Fibroblast of lung (primary cell): ENCODE data around the gene ATF4.

Experiments
- EZH2 ChIP-seq: IDR thresholded peaks from 2 replicates; pipeline ENCODE4 v1.5.1; 2012; ENCODE audit warnings: low read length, control low read depth, mild to moderate bottlenecking; ENCODE audit errors: missing control alignments
- TF ChIP-seq, protein P1 (sequence below), 2 donors: IDR thresholded peaks in 1 of 2; conservative IDR thresholded peaks in 1 of 2; 1 replicate in 1 of 2; 2 replicates in 1 of 2; pipeline ENCODE4 v1.5.1; 2011 to 2012; ENCODE audit warnings: low read length in 2 of 2, control low read depth in 1 of 2, inconsistent platforms in 1 of 2, low read depth in 1 of 2, mild to moderate bottlenecking in 1 of 2

DNA sequence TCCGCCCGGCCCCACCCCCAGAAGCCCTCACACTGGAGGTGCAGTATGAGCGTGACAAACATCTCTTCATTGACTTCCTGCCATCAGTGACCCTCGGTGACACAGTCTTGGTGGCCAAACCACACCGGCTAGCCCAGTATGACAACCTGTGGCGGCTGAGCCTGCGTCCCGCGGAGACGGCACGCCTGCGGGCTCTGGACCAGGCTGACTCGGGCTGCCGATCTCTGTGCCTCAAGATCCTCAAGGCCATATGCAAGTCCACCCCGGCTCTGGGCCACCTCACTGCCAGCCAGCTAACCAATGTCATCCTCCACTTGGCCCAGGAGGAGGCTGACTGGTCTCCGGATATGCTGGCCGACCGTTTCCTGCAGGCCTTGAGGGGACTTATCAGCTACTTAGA, 6.6 kb upstream of the ATF4 start:
- no peak for TF ChIP-seq EZH2
- TF ChIP-seq, protein P1, sequence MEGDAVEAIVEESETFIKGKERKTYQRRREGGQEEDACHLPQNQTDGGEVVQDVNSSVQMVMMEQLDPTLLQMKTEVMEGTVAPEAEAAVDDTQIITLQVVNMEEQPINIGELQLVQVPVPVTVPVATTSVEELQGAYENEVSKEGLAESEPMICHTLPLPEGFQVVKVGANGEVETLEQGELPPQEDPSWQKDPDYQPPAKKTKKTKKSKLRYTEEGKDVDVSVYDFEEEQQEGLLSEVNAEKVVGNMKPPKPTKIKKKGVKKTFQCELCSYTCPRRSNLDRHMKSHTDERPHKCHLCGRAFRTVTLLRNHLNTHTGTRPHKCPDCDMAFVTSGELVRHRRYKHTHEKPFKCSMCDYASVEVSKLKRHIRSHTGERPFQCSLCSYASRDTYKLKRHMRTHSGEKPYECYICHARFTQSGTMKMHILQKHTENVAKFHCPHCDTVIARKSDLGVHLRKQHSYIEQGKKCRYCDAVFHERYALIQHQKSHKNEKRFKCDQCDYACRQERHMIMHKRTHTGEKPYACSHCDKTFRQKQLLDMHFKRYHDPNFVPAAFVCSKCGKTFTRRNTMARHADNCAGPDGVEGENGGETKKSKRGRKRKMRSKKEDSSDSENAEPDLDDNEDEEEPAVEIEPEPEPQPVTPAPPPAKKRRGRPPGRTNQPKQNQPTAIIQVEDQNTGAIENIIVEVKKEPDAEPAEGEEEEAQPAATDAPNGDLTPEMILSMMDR (conservative IDR thresholded peaks at IDR 0.05 in 1 of 2, IDR thresholded peaks at IDR 0.05 in 1 of 2; ENCODE audit: low read depth in 1 of 2, low read length in 2 of 2), result no peak
